GDM1 (cell line): ENCODE data around the gene DNAH5.

Experiments
- DNase-seq: peaks from one replicate; lab custom pipeline; 2025; lab: John Stamatoyannopoulos, UW

Gene DNAH5

DNA sequence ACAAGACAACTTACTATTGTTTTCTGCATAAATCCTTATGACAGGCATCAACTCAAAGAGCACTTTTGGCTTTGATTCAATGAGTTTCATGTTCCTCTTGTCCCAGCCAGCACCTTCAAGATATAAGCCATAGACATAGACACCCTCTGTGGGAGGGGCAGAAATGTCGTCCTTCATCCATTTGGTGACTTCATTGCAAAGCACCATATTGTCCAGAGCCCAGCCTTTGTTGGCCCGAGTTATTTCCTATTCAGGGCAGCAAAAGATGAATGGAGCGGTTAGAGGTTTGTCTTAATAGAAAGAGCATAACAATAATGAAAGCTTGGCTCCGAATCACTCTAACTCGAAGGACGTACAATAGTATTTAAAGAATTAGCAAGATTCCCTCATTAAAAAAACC lies 243.9 kb downstream of the DNAH5 start:
- DNase-seq, result no peak

DNA sequence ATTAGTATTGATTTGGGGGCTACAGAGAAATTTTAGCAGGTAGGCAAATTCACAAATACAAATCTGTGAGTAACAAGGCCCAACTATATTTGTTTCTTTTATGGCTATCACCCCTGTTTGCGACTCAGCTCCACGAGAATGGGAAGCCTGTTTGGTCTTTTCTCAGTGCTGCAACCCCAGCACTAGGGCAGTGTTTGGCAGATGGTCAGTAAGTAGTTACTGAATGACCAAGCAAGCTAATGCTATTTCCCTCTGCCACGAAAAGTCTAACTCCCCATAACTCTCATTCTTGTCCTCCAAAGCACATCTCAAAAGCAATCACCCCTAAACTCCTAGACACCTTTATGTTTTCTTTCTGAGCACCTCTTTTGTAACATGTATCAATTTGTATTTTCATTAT lies 245.6 kb downstream of the DNAH5 start:
- DNase-seq, result no peak

GRCh38 chr5:13695076-13695712 lies 249.3 kb downstream of the DNAH5 start:
- DNase-seq, result no peak

GRCh38 chr5:13692172-13692571 lies 252.3 kb downstream of the DNAH5 start:
- no peak for DNase-seq

DNA sequence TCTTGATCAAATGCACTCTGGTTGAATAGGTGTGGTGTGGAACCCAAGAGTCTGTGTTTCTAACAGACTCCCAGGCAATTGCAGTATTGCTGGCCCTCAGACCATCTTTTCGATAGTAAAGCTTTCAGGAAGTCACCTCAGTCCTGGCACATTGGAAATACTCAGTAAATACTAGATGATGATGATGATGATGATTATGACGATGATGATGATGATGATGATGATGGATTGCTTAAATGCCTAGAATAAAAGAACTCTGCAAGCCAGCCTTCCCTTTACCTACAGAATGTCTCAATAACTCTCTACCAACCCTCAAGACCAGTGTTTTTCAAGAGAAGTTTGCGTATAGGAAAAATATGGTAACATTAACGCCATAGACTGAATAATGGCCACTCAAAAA lies 268.0 kb downstream of the DNAH5 start:
- DNase-seq, result no peak

GRCh38 chr5:13674391-13674790 lies 270.1 kb downstream of the DNAH5 start:
- DNase-seq, result no peak

DNA sequence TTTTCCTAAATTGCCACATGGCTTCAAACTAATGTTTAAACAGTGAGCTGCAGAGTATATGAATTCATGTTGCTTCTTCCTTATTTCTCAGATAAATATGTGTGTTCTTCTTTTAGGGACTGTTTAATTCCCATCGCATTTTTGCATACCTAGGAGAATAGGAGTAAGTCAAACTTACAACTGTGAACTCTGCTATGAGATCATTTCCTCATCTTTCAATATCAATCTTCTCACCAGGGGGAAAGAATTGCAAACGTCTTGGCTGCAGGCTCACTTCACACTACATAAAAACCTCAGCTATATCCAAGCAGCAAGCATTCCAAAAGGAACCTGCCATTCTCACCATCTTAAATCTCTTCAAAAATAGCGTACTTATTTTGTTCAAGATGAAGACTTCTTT lies 271.0 kb downstream of the DNAH5 start:
- DNase-seq, result no peak

GRCh38 chr5:13664377-13664776 lies 280.1 kb downstream of the DNAH5 start:
- no peak for DNase-seq

GRCh38 chr5:13662626-13663025 lies 281.9 kb downstream of the DNAH5 start:
- no peak for DNase-seq

GRCh38 chr5:13661272-13661671 lies 283.2 kb downstream of the DNAH5 start:
- DNase-seq, result no peak

- no peak for DNase-seq
These were observed 284.4 kb downstream of the DNAH5 start for GRCh38 chr5:13660072-13660471.

DNA sequence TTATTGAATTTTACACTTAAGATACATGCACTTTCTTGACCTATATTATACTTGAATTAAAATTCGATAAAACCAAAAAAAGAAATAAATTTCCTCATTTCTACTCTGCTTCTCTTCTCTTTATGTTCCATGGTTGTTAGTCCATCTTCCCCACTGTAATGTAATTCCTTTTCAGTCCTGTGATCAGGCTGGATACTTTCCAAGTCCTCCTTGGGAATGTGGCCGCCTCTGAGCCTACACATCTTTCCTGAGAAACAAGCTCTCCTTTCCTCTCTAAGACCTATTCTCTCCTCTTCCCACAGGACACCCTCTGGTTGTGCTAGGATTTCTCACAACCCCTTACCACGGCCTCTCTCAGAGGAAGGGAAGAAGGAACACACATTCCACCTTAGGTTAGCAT lies 285.1 kb downstream of the DNAH5 start:
- no peak for DNase-seq

DNA sequence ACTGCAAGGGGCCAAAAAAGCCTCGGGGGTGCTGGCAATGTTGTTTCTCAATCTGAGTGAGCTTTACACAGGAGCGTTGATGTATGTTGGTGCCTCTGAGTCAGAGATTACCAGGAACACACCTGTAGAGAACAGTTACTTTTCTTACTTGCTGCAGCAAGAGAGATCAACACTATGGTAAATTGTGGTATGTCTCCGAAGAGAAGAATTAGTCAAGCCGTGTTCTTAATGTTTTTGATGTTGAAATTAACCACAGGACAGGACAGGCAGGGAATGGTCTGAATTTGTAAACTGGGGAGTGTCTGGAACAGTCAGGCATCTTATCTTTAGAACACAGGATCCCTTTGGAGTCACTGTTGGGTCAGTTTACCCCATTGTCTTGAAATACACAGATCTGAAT lies 285.7 kb downstream of the DNAH5 start:
- no peak for DNase-seq

GRCh38 chr5:13658152-13658551 lies 286.3 kb downstream of the DNAH5 start:
- no peak for DNase-seq

DNA sequence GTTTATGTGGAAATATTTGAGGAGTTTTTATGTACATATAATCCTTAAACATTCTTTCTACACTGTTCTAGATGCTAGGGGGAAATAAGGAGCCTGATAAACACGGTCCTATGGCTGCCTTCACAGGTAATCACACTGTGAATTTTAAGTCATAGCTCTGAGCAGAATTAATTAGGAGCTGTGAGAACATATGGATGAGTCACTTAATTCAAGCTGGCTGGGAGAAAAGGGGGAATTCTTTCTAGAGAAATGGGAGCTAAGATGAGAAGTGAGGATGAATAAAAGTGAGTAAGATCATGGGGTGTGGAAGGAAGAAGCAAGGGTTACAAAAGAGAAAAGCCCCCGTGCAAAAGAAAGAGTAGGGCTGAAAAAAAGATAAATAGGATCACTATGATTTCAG lies 290.8 kb downstream of the DNAH5 start:
- DNase-seq, result no peak

GRCh38 chr5:13649656-13650055 lies 294.8 kb downstream of the DNAH5 start:
- no peak for DNase-seq

DNA sequence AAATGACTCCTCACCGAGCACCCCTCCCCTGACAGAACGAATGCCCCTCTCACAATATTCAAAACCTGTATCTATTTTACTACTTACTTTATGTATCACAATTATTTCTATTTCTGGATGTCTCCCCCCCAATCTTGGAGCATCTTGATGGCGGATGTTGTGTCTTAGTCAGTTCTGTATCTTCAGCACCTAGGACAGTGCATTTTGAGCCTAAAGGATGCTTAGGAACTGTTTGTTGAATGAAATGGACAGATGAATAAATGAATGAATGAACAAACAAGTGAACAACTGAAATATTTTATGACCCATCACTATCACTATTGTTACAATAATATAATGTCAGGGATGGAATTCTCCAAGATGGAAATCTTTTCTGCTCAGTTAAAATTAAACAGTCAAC lies 295.7 kb downstream of the DNAH5 start:
- no peak for DNase-seq

DNA sequence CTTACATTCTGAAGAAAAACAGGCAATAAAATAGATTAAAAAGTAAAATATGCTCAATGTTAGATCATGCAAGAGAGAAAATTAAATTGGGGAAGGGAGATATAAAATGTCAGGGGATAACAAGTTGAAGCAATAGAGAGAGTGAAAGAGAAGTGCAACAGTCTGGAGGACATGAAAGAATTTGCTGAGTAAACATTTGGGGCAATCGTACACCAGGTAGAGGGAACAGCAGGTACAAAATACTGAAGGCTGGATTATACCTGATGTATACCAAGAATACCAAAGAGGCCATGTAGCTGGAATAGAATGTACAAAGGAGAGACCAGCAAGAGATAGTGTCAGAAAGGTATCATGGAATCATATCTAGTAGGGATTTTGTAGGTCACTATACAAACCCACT lies 300.8 kb downstream of the DNAH5 start:
- DNase-seq, result no peak

GRCh38 chr5:13643196-13643595 lies 301.3 kb downstream of the DNAH5 start:
- DNase-seq, result no peak
